ENCODE measurements around the gene TOX2. TPM values are rescaled to one million over a fixed set of nuclear protein-coding genes. Genes with fewer than 3 reads are reported as not detected.

TOX2 gene
- total and polyA plus RNA-seq, 2 of the 8 experiments (the other 6 are each of a cell fraction or from before 2014, with no cell fraction given), result 1.8 to 3.4 TPM

DNA sequence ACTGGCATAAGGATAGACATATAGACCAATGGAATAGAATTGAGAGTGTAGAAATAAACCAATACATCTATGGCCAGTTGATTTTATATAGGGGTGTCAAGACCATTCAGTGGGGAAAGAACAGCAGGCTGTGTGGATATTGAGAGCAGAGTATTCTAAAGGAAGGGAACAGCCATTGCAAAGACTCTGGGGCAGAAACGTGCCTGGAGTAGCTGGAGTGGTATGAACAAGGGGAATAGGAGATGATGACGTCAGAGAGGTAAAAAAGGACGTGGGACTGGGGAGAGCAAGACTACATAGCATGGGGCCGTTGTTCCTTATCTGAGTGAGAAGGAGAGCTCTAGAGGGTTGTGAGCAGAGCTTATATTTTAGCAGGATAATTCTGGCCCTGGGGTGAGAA lies 85.2 kb downstream of the TOX2 start (continued):
- TF ChIP-seq, protein P1, sequence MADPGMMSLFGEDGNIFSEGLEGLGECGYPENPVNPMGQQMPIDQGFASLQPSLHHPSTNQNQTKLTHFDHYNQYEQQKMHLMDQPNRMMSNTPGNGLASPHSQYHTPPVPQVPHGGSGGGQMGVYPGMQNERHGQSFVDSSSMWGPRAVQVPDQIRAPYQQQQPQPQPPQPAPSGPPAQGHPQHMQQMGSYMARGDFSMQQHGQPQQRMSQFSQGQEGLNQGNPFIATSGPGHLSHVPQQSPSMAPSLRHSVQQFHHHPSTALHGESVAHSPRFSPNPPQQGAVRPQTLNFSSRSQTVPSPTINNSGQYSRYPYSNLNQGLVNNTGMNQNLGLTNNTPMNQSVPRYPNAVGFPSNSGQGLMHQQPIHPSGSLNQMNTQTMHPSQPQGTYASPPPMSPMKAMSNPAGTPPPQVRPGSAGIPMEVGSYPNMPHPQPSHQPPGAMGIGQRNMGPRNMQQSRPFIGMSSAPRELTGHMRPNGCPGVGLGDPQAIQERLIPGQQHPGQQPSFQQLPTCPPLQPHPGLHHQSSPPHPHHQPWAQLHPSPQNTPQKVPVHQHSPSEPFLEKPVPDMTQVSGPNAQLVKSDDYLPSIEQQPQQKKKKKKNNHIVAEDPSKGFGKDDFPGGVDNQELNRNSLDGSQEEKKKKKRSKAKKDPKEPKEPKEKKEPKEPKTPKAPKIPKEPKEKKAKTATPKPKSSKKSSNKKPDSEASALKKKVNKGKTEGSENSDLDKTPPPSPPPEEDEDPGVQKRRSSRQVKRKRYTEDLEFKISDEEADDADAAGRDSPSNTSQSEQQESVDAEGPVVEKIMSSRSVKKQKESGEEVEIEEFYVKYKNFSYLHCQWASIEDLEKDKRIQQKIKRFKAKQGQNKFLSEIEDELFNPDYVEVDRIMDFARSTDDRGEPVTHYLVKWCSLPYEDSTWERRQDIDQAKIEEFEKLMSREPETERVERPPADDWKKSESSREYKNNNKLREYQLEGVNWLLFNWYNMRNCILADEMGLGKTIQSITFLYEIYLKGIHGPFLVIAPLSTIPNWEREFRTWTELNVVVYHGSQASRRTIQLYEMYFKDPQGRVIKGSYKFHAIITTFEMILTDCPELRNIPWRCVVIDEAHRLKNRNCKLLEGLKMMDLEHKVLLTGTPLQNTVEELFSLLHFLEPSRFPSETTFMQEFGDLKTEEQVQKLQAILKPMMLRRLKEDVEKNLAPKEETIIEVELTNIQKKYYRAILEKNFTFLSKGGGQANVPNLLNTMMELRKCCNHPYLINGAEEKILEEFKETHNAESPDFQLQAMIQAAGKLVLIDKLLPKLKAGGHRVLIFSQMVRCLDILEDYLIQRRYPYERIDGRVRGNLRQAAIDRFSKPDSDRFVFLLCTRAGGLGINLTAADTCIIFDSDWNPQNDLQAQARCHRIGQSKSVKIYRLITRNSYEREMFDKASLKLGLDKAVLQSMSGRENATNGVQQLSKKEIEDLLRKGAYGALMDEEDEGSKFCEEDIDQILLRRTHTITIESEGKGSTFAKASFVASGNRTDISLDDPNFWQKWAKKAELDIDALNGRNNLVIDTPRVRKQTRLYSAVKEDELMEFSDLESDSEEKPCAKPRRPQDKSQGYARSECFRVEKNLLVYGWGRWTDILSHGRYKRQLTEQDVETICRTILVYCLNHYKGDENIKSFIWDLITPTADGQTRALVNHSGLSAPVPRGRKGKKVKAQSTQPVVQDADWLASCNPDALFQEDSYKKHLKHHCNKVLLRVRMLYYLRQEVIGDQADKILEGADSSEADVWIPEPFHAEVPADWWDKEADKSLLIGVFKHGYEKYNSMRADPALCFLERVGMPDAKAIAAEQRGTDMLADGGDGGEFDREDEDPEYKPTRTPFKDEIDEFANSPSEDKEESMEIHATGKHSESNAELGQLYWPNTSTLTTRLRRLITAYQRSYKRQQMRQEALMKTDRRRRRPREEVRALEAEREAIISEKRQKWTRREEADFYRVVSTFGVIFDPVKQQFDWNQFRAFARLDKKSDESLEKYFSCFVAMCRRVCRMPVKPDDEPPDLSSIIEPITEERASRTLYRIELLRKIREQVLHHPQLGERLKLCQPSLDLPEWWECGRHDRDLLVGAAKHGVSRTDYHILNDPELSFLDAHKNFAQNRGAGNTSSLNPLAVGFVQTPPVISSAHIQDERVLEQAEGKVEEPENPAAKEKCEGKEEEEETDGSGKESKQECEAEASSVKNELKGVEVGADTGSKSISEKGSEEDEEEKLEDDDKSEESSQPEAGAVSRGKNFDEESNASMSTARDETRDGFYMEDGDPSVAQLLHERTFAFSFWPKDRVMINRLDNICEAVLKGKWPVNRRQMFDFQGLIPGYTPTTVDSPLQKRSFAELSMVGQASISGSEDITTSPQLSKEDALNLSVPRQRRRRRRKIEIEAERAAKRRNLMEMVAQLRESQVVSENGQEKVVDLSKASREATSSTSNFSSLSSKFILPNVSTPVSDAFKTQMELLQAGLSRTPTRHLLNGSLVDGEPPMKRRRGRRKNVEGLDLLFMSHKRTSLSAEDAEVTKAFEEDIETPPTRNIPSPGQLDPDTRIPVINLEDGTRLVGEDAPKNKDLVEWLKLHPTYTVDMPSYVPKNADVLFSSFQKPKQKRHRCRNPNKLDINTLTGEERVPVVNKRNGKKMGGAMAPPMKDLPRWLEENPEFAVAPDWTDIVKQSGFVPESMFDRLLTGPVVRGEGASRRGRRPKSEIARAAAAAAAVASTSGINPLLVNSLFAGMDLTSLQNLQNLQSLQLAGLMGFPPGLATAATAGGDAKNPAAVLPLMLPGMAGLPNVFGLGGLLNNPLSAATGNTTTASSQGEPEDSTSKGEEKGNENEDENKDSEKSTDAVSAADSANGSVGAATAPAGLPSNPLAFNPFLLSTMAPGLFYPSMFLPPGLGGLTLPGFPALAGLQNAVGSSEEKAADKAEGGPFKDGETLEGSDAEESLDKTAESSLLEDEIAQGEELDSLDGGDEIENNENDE (IDR thresholded peaks at IDR 0.05; ENCODE audit: insufficient replicate concordance, low read length), result no peak
- TF ChIP-seq SIX5 (IDR thresholded peaks at IDR 0.05; ENCODE audit: low read depth, low read length) (no peak), SUZ12 (IDR thresholded peaks at IDR 0.05; ENCODE audit: low read length) (no peak), RBBP5 (IDR thresholded peaks at IDR 0.05; ENCODE audit: borderline replicate concordance, low read depth, low read length) (no peak), KDM5A (IDR thresholded peaks at IDR 0.05; ENCODE audit: low read length) (no peak)

Data from H1 (cell line).